LNCaP clone FGC (cell line): ENCODE measurements around the gene PRDM8.

Experiments
- DNase-seq: peaks from one replicate; pipeline ENCODE4 v3.0.0-alpha.2; 2011; ENCODE audit warnings: low read depth
- H3K4me3 ChIP-seq: 2 replicates; pipeline ENCODE4 v1.5.1; 2011; ENCODE audit warnings: mild to moderate bottlenecking, low read depth, low read length, control low read depth
- CTCF ChIP-seq: IDR thresholded peaks from 2 replicates; pipeline ENCODE4 v1.5.1; 2012; ENCODE audit warnings: mild to moderate bottlenecking; ENCODE audit not compliant: control insufficient read depth, insufficient read depth; ENCODE audit errors: extremely low read depth

Gene PRDM8

GRCh38 chr4:80156410-80156809 lies 40.9 kb upstream of the PRDM8 start:
- no peak for TF ChIP-seq CTCF
- DNase-seq: no peak
- H3K4me3 ChIP-seq: no peak overlapping the region

GRCh38 chr4:80161413-80162058 lies 35.8 kb upstream of the PRDM8 start:
- TF ChIP-seq CTCF: no peak
- no peak overlapping the region for H3K4me3 ChIP-seq
- no peak for DNase-seq

- TF ChIP-seq CTCF: no peak
These were observed 34.9 kb upstream of the PRDM8 start for GRCh38 chr4:80162418-80162817.

GRCh38 chr4:80165855-80166254 lies 31.4 kb upstream of the PRDM8 start:
- no peak overlapping the region for H3K4me3 ChIP-seq
- no peak for TF ChIP-seq CTCF
- DNase-seq: no peak

More at GRCh38 chr4:80162418-80162817, 34.9 kb upstream of the PRDM8 start:
- H3K4me3 ChIP-seq: no peak overlapping the region
- no peak for DNase-seq

- no peak for TF ChIP-seq CTCF
- no peak for DNase-seq
These were observed 26.1 kb upstream of the PRDM8 start for GRCh38 chr4:80171251-80171650.

GRCh38 chr4:80171656-80172055 lies 25.6 kb upstream of the PRDM8 start:
- TF ChIP-seq CTCF: no peak
- no peak overlapping the region for H3K4me3 ChIP-seq
- no peak for DNase-seq

More at GRCh38 chr4:80171251-80171650, 26.1 kb upstream of the PRDM8 start:
- no peak overlapping the region for H3K4me3 ChIP-seq

- no peak overlapping the region for H3K4me3 ChIP-seq
- no peak for DNase-seq
- no peak for TF ChIP-seq CTCF
These were observed 25.1 kb upstream of the PRDM8 start for GRCh38 chr4:80172203-80172602.
